Measurements from ENCODE around the gene MYO7B. TPM values are rescaled to one million over a fixed set of nuclear protein-coding genes. Genes with fewer than 3 reads are reported as not detected.

MYO7B gene
- polyA plus RNA-seq, 2 of the 4 experiments (the other 2 are of a cell fraction) = 0.04 to 0.09 TPM

DNA sequence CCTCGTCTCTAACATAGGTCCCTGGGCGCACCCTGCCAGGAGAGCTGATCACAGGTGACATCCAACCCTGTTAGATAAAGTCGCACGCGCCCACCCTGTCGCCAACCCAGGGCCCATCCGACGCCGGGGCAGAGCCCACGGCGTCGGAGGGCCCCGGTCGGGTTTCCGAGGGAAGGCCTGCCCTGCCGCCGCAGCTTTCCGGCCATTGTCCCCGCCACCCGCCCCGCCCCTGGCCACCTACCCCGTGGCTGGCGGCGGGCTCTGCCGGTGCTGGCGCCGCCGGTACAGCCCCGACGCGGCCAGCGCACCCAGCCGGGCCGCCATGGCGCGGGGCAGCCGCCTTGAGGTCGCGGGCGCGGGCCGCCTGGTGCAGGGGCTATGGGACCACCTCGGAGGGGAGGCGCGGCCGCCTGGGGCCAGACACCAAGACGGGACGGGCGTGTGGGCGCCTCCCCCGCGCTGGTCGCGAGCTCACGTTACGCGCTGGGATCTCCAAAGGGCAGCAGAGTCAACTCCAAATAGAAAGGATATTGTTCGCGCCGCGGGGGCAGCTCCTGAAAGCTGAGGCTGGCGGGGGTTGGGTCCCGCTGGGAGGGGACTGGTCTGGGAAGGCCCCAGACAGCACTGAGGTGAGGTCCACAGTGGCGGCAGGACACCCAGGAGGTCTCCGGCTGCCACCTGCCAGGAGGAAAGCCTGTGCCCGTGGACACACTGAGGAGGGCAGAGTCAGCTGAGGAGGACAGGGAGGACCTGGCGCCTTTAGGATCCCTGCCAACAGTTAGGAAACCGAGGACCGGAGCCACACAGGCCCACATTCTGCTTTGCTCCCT, 128.8 kb downstream of the MYO7B start:
- no peaks in the 10 kb centered on the region; the same call in 2 of the 3 replicates for H3K9me3 ChIP-seq
- ATAC-seq = no peak
- ChIA-PET POLR2A (interaction anchor here (0.6 kb wide), 1 partner anchor 8 kb away, joined by 3 read pairs; no protein-coding TSS in a partner anchor), CTCF (interaction anchor here (5.0 kb wide), 1 partner anchor 14 kb away, joined by 25 read pairs; no protein-coding TSS in a partner anchor)
- FAIRE-seq = no peak
- no peak overlapping the region for H3K4me3 ChIP-seq
- WGBS (ENCODE audit: missing lambda C conversion rate) = 90% methylated on average over 38 of the region's 69 CpGs
- no peak overlapping the region for H3K27ac ChIP-seq
- TF ChIP-seq HES2 (IDR thresholded peaks at IDR 0.05) = no peak
- TF ChIP-seq TFCP2L1 (CRISPR knock-in tag; IDR thresholded peaks at IDR 0.05) = no peak
- TF ChIP-seq CHD2 (IDR thresholded peaks at IDR 0.05; ENCODE audit: low read length, partially characterized antibody) = no peak
- no peak for TF ChIP-seq HEYL (CRISPR knock-in tag; IDR thresholded peaks at IDR 0.05)
- no peak for TF ChIP-seq NFE2L2 (conservative IDR thresholded peaks at IDR 0.05; ENCODE audit: low read length)
- no peak for TF ChIP-seq ZFP36 (IDR thresholded peaks at IDR 0.05; ENCODE audit: borderline replicate concordance, partially characterized antibody)
- TF ChIP-seq KDM5A (IDR thresholded peaks at IDR 0.05) = no peak
- TF ChIP-seq, protein P1, sequence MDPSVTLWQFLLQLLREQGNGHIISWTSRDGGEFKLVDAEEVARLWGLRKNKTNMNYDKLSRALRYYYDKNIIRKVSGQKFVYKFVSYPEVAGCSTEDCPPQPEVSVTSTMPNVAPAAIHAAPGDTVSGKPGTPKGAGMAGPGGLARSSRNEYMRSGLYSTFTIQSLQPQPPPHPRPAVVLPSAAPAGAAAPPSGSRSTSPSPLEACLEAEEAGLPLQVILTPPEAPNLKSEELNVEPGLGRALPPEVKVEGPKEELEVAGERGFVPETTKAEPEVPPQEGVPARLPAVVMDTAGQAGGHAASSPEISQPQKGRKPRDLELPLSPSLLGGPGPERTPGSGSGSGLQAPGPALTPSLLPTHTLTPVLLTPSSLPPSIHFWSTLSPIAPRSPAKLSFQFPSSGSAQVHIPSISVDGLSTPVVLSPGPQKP (IDR thresholded peaks at IDR 0.05; ENCODE audit: low read depth, low read length) = no peak
- TF ChIP-seq HOXB5 (CRISPR knock-in tag; IDR thresholded peaks at IDR 0.05) = no peak
- no peak for TF ChIP-seq CEBPB (IDR thresholded peaks at IDR 0.05)
- no peak for TF ChIP-seq POLR2AphosphoS2 (conservative IDR thresholded peaks at IDR 0.05; ENCODE audit: low read length)
- TF ChIP-seq, protein P2, sequence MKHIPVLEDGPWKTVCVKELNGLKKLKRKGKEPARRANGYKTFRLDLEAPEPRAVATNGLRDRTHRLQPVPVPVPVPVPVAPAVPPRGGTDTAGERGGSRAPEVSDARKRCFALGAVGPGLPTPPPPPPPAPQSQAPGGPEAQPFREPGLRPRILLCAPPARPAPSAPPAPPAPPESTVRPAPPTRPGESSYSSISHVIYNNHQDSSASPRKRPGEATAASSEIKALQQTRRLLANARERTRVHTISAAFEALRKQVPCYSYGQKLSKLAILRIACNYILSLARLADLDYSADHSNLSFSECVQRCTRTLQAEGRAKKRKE (CRISPR knock-in tag; IDR thresholded peaks at IDR 0.05; ENCODE audit: low read depth) = no peak
- no peak for TF ChIP-seq MAFK (IDR thresholded peaks at IDR 0.05; ENCODE audit: partially characterized antibody)
- H3K4me1 ChIP-seq = no peaks in the 10 kb centered on the region
- no peak for DNase-seq (ENCODE audit: low read depth in 1 of 2, low spot score in 1 of 2)
- H3K4me2 ChIP-seq = no peak overlapping the region

GRCh38 chr2:127664895-127665225, 129.4 kb downstream of the MYO7B start:
- Histone ChIP-seq H3K9me3 (no peaks in the 10 kb centered on the region; the same call in 2 of the 3 replicates), H3K27ac (no peak overlapping the region), H3K4me2 (no peak overlapping the region), H3K4me3 (no peak overlapping the region), H3K4me1 (no peaks in the 10 kb centered on the region)
- WGBS (ENCODE audit: missing lambda C conversion rate) = 88% methylated on average over 6 of the region's 6 CpGs
- CTCF ChIA-PET = interaction anchor here (0.9 to 5.0 kb wide), 2 partner anchors 14 to 74 kb away, joined by 3 to 25 read pairs; no protein-coding TSS in a partner anchor
- ATAC-seq = no peak
- FAIRE-seq = no peak
- POLR2A ChIA-PET = no interaction called here
- DNase-seq (ENCODE audit: low read depth in 1 of 2, low spot score in 1 of 2) = no peak
- TF ChIP-seq HDAC2 (IDR thresholded peaks at IDR 0.05) = no peak
- TF ChIP-seq CHD2 (IDR thresholded peaks at IDR 0.05; ENCODE audit: low read length, partially characterized antibody) = no peak
- no peak for TF ChIP-seq FOSL2 (IDR thresholded peaks at IDR 0.05)
- no peak for TF ChIP-seq FOSL2 (CRISPR knock-in tag; IDR thresholded peaks at IDR 0.05)
- no peak for TF ChIP-seq HMGXB4 (CRISPR knock-in tag; IDR thresholded peaks at IDR 0.05; ENCODE audit: borderline replicate concordance)
- TF ChIP-seq HOXB13 (CRISPR knock-in tag; IDR thresholded peaks at IDR 0.05; ENCODE audit: low read depth) = no peak
- no peak for TF ChIP-seq PHF8 (IDR thresholded peaks at IDR 0.05; ENCODE audit: borderline replicate concordance, low read depth)
- no peak for TF ChIP-seq USF2 (IDR thresholded peaks at IDR 0.05)
- TF ChIP-seq TFCP2L1 (CRISPR knock-in tag; IDR thresholded peaks at IDR 0.05) = no peak
- TF ChIP-seq, protein P2 (CRISPR knock-in tag; IDR thresholded peaks at IDR 0.05; ENCODE audit: low read depth) = no peak

All from A549 (cell line).